Adipocyte (in vitro differentiated cells): Measurements from ENCODE around the gene NRXN2.
"Not testable (repeated sequence)": the region's sequence is repeated elsewhere in the genome, so short reads cannot be mapped to it uniquely, and the experiment has no call there.

Experiments
- DNase-seq: peaks from one replicate; pipeline ENCODE4 v3.0.0-alpha.2; 2015; ENCODE audit warnings: low read depth
- H3K27me3 ChIP-seq: replicated peaks from 2 replicates; pipeline ENCODE4 v1.7.0; 2013; ENCODE audit warnings: mild to moderate bottlenecking, low read length, moderate library complexity; ENCODE audit not compliant: control insufficient read depth, insufficient read depth
- H3K36me3 ChIP-seq: 2 replicates; pipeline ENCODE4 v1.7.0; 2013; ENCODE audit warnings: low read length, mild to moderate bottlenecking, moderate library complexity; ENCODE audit not compliant: control insufficient read depth, insufficient read depth, severe bottlenecking
- H3K4me1 ChIP-seq: 2 replicates; pipeline ENCODE4 v1.7.0; 2013; ENCODE audit warnings: mild to moderate bottlenecking, low read length, moderate library complexity; ENCODE audit not compliant: control insufficient read depth, insufficient read depth
- H3K4me3 ChIP-seq: 2 replicates; pipeline ENCODE4 v1.7.0; 2013; ENCODE audit warnings: mild to moderate bottlenecking, low read length, moderate library complexity
- H3K9ac ChIP-seq: 2 replicates; pipeline ENCODE4 v1.7.0; 2013; ENCODE audit warnings: mild to moderate bottlenecking, low read length, moderate library complexity
- H3K9me3 ChIP-seq: 2 replicates; pipeline ENCODE4 v1.7.0; 2013; ENCODE audit warnings: mild to moderate bottlenecking, low read length, moderate library complexity; ENCODE audit not compliant: control insufficient read depth

The NRXN2 gene

GRCh38 chr11:64568041-64568571, 154.9 kb downstream of the NRXN2 start:
- Histone ChIP-seq H3K4me1 (peaks cover 5% of the 10 kb centered on the region), H3K27me3 (peaks cover 12% of the 10 kb centered on the region), H3K9me3 (no peaks in the 10 kb centered on the region), H3K4me3 (no peak overlapping the region), H3K9ac (no peak overlapping the region), H3K36me3 (no peaks in the 10 kb centered on the region)
- DNase-seq: no peak

GRCh38 chr11:64566915-64567891, 155.8 kb downstream of the NRXN2 start:
- H3K9me3 ChIP-seq: no peaks in the 10 kb centered on the region
- no peaks in the 10 kb centered on the region for H3K36me3 ChIP-seq
- H3K27me3 ChIP-seq: peaks cover 12% of the 10 kb centered on the region
- peak overlapping the region; percentile 29 for H3K9ac ChIP-seq
- H3K4me3 ChIP-seq: no peak overlapping the region
- no peak for DNase-seq
- H3K4me1 ChIP-seq: peaks cover 5% of the 10 kb centered on the region

- Histone ChIP-seq H3K4me3 (peak overlapping the region; percentile 59), H3K9me3 (no peaks in the 10 kb centered on the region), H3K4me1 (peaks cover 5% of the 10 kb centered on the region), H3K9ac (peak overlapping the region; percentile 29), H3K36me3 (no peaks in the 10 kb centered on the region), H3K27me3 (peaks cover 12% of the 10 kb centered on the region)
- peak; percentile 72 for DNase-seq
These were observed 156.7 kb downstream of the NRXN2 start for GRCh38 chr11:64566042-64566914.

GRCh38 chr11:64564947-64565889, 157.8 kb downstream of the NRXN2 start:
- Histone ChIP-seq H3K4me3 (no peak overlapping the region), H3K27me3 (peaks cover 22% of the 10 kb centered on the region), H3K9me3 (no peaks in the 10 kb centered on the region), H3K4me1 (peaks cover 5% of the 10 kb centered on the region), H3K9ac (no peak overlapping the region), H3K36me3 (no peaks in the 10 kb centered on the region)
- DNase-seq: no peak

- Histone ChIP-seq H3K4me1 (peaks cover 5% of the 10 kb centered on the region), H3K9ac (no peak overlapping the region), H3K4me3 (no peak overlapping the region), H3K27me3 (peaks cover 19% of the 10 kb centered on the region), H3K36me3 (no peaks in the 10 kb centered on the region), H3K9me3 (no peaks in the 10 kb centered on the region)
- DNase-seq: no peak
These were observed 158.6 kb downstream of the NRXN2 start for GRCh38 chr11:64564419-64564818.

- Histone ChIP-seq H3K4me3 (no peak overlapping the region), H3K36me3 (no peaks in the 10 kb centered on the region), H3K27me3 (peaks cover 18% of the 10 kb centered on the region), H3K9ac (no peak overlapping the region), H3K9me3 (no peaks in the 10 kb centered on the region), H3K4me1 (peaks cover 5% of the 10 kb centered on the region)
- DNase-seq: no peak
These were observed 159.0 kb downstream of the NRXN2 start for GRCh38 chr11:64563966-64564365.

GRCh38 chr11:64562723-64563351, 160.2 kb downstream of the NRXN2 start:
- no peaks in the 10 kb centered on the region for H3K9me3 ChIP-seq
- no peaks in the 10 kb centered on the region for H3K36me3 ChIP-seq
- no peak for DNase-seq
- H3K4me3 ChIP-seq: no peak overlapping the region
- peaks cover 5% of the 10 kb centered on the region for H3K4me1 ChIP-seq
- peaks cover 18% of the 10 kb centered on the region for H3K27me3 ChIP-seq
- no peak overlapping the region for H3K9ac ChIP-seq

GRCh38 chr11:64561984-64562722, 160.8 kb downstream of the NRXN2 start:
- DNase-seq: no peak
- H3K9me3 ChIP-seq: no peaks in the 10 kb centered on the region
- no peak overlapping the region for H3K9ac ChIP-seq
- no peak overlapping the region for H3K4me3 ChIP-seq
- H3K27me3 ChIP-seq: peaks cover 18% of the 10 kb centered on the region
- H3K36me3 ChIP-seq: no peaks in the 10 kb centered on the region
- peaks cover 5% of the 10 kb centered on the region for H3K4me1 ChIP-seq

GRCh38 chr11:64561429-64561828, 161.6 kb downstream of the NRXN2 start:
- H3K27me3 ChIP-seq: peaks cover 18% of the 10 kb centered on the region
- H3K4me1 ChIP-seq, H3K36me3 ChIP-seq, H3K9me3 ChIP-seq, H3K4me3 ChIP-seq, H3K9ac ChIP-seq, DNase-seq: not testable (repeated sequence)
